HepG2 (cell line): Measurements from ENCODE around the gene POGLUT2. TPM values are rescaled to one million over a fixed set of nuclear protein-coding genes. Genes with fewer than 3 reads are reported as not detected.

Experiments
- ARNTL ChIP-seq: sonication (generic); formaldehyde crosslinking; IDR thresholded peaks from 2 replicates; pipeline ENCODE4 v1.4.0; 2020; ENCODE audit warnings: mild to moderate bottlenecking, missing genetic modification reagents
- HDAC2 ChIP-seq: sonication (generic); formaldehyde crosslinking; IDR thresholded peaks from 2 replicates; pipeline ENCODE4 v1.4.0; 2020; ENCODE audit warnings: missing genetic modification reagents
- HOXA5 ChIP-seq: sonication (generic); formaldehyde crosslinking; IDR thresholded peaks from 2 replicates; pipeline ENCODE4 v1.4.0; 2020; ENCODE audit warnings: missing genetic modification reagents
- MBNL3 ChIP-seq: fragments of 250-450 bp; sonication (Bioruptor Pico); conservative IDR thresholded peaks from 2 replicates; pipeline ENCODE4 v1.8.0; 2022; ENCODE audit warnings: mild to moderate bottlenecking, inconsistent platforms
- NCOR1 ChIP-seq: fragments of 200-600 bp; sonication (generic); IDR thresholded peaks from 2 replicates; pipeline ENCODE4 v1.7.0; 2017; ENCODE audit warnings: antibody characterized with exemption, low read length, borderline replicate concordance
- NFE2L1 ChIP-seq: sonication (generic); formaldehyde crosslinking; IDR thresholded peaks from 2 replicates; pipeline ENCODE4 v1.4.0; 2020; ENCODE audit warnings: missing genetic modification reagents, mild to moderate bottlenecking, borderline replicate concordance
- PAX8 ChIP-seq: sonication (generic); formaldehyde crosslinking; IDR thresholded peaks from 2 replicates; pipeline ENCODE4 v1.8.0; 2022; ENCODE audit warnings: mild to moderate bottlenecking, missing genetic modification reagents, borderline replicate concordance
- TCF7L2 ChIP-seq: IDR thresholded peaks from 2 replicates; pipeline ENCODE4 v1.6.1; 2011; ENCODE audit warnings: mild to moderate bottlenecking, low read depth, low read length, moderate library complexity
- ZBTB25 ChIP-seq: IDR thresholded peaks from 2 replicates; pipeline ENCODE4 v1.6.1; 2018; ENCODE audit warnings: missing genetic modification reagents
- ZBTB33 ChIP-seq: sonication (generic); formaldehyde crosslinking; IDR thresholded peaks from 2 replicates; pipeline ENCODE4 v1.4.0; 2020; ENCODE audit warnings: missing genetic modification reagents
- ZBTB37 ChIP-seq: sonication (generic); formaldehyde crosslinking; IDR thresholded peaks from 2 replicates; pipeline ENCODE4 v1.4.0; 2020; ENCODE audit warnings: mild to moderate bottlenecking, missing genetic modification reagents
- ZBTB7A ChIP-seq: sonication (generic); formaldehyde crosslinking; IDR thresholded peaks from 2 replicates; pipeline ENCODE4 v1.8.0; 2022; ENCODE audit warnings: mild to moderate bottlenecking, missing genetic modification reagents
- ZFYVE20 ChIP-seq: sonication (generic); formaldehyde crosslinking; IDR thresholded peaks from 2 replicates; pipeline ENCODE4 v1.8.0; 2023; ENCODE audit warnings: low read depth, mild to moderate bottlenecking, moderate library complexity, missing genetic modification reagents, borderline replicate concordance
- ZMAT3 ChIP-seq: sonication (generic); formaldehyde crosslinking; conservative IDR thresholded peaks from 2 replicates; pipeline ENCODE4 v1.7.0; 2021; ENCODE audit warnings: missing genetic modification reagents
- ZNF225 ChIP-seq: sonication (generic); formaldehyde crosslinking; IDR thresholded peaks from 2 replicates; pipeline ENCODE4 v1.4.0; 2020; ENCODE audit warnings: mild to moderate bottlenecking, missing genetic modification reagents
- ZNF276 ChIP-seq: sonication (generic); formaldehyde crosslinking; IDR thresholded peaks from 2 replicates; pipeline ENCODE4 v1.4.0; 2020; ENCODE audit warnings: mild to moderate bottlenecking, low read depth, missing genetic modification reagents
- ZNF329 ChIP-seq: sonication (generic); formaldehyde crosslinking; IDR thresholded peaks from 2 replicates; pipeline ENCODE4 v1.9.0; 2021; ENCODE audit warnings: low read depth, mild to moderate bottlenecking, missing genetic modification reagents
- ZNF414 ChIP-seq: sonication (generic); formaldehyde crosslinking; IDR thresholded peaks from 2 replicates; pipeline ENCODE4 v1.5.0; 2020; ENCODE audit warnings: missing genetic modification reagents
- ZNF430 ChIP-seq: sonication (generic); formaldehyde crosslinking; IDR thresholded peaks from 2 replicates; pipeline ENCODE4 v1.9.0; 2021; ENCODE audit warnings: mild to moderate bottlenecking, missing genetic modification reagents
- ZNF562 ChIP-seq: sonication (generic); formaldehyde crosslinking; IDR thresholded peaks from 2 replicates; pipeline ENCODE4 v1.8.0; 2022; ENCODE audit warnings: missing genetic modification reagents, borderline replicate concordance
- ZNF768 ChIP-seq: sonication (generic); formaldehyde crosslinking; IDR thresholded peaks from 2 replicates; pipeline ENCODE4 v1.4.0; 2020; ENCODE audit warnings: missing genetic modification reagents
- ZNF772 ChIP-seq: sonication (generic); formaldehyde crosslinking; IDR thresholded peaks from 2 replicates; pipeline ENCODE4 v1.5.0; 2020; ENCODE audit warnings: mild to moderate bottlenecking, missing genetic modification reagents
- ZNF816 ChIP-seq: sonication (generic); formaldehyde crosslinking; IDR thresholded peaks from 2 replicates; pipeline ENCODE4 v1.8.0; 2022; ENCODE audit warnings: missing genetic modification reagents, mild to moderate bottlenecking, borderline replicate concordance
- polyA plus RNA-seq, 8 experiments: library from polyadenylated mRNA; depleted of rRNA in 3 of 8; stranded (reverse) in 7 of 8; unstranded in 1 of 8; fragments of >200 nt; fragmentation: Illumina TruSeq in 4 of 8; extraction: Trizol in 4 of 8; gene quantifications; 2 replicates each; pipeline versions ENCODE4 v1.2.1 to v1.2.3, GENCODE V29; 2011 to 2016; ENCODE audit warnings: low read depth in 4 of 8, missing spikeins in 1 of 8, mixed read lengths in 1 of 8; ENCODE audit not compliant: insufficient read depth in 1 of 8
- total RNA-seq, 5 experiments: library from RNA; depleted of rRNA; stranded (reverse); fragments of >200 nt; fragmentation: Illumina TruSeq; extraction: Trizol; gene quantifications; 2 replicates each; pipeline ENCODE4 v1.2.3, GENCODE V29; 2016; ENCODE audit warnings: low read depth in 1 of 5

POGLUT2 gene
- total and polyA plus RNA-seq, 2 of the 13 experiments (the other 11 are each of a cell fraction or from before 2014, with no cell fraction given), result 18.0 to 26.1 TPM

- peak; percentile 25; the same call in 1 of the 2 replicates for TF ChIP-seq ZNF276 (CRISPR knock-in tag)
- peak; percentile 92 for TF ChIP-seq ZBTB25 (CRISPR knock-in tag)
- TF ChIP-seq NCOR1, result no peak
- no peak for TF ChIP-seq ZNF562 (CRISPR knock-in tag)
- TF ChIP-seq ZBTB7A (CRISPR knock-in tag), result no peak
- TF ChIP-seq ZNF768 (CRISPR knock-in tag), result peak; percentile 41; the same call in 1 of the 2 replicates
- TF ChIP-seq ZMAT3 (CRISPR knock-in tag), result peak; percentile 87
- TF ChIP-seq ZFYVE20 (CRISPR knock-in tag), result 0 out of 2 replicates have a peak, but pooled peaks have one; percentile 42
- peak; percentile 92 for TF ChIP-seq ZNF414 (CRISPR knock-in tag)
- no peak for TF ChIP-seq MBNL3 (CRISPR knock-in tag)
- peak; percentile 54 for TF ChIP-seq ARNTL (CRISPR knock-in tag)
- no peak for TF ChIP-seq PAX8 (CRISPR knock-in tag)
- TF ChIP-seq ZNF772 (CRISPR knock-in tag), result peak; percentile 60
- no peak for TF ChIP-seq TCF7L2
- TF ChIP-seq NFE2L1 (CRISPR knock-in tag), result no peak
- TF ChIP-seq HDAC2, result peak; percentile 97
- TF ChIP-seq HOXA5 (CRISPR knock-in tag), result peak; percentile 92; the same call in 1 of the 2 replicates
- peak; percentile 97 for TF ChIP-seq ZNF430 (CRISPR knock-in tag)
- TF ChIP-seq ZNF329 (CRISPR knock-in tag), result peak; percentile 81; the same call in 1 of the 2 replicates
- 0 out of 2 replicates have a peak, but pooled peaks have one; percentile 56 for TF ChIP-seq ZBTB33 (CRISPR knock-in tag)
- TF ChIP-seq ZBTB37, result no peak
- peak; percentile 81; the same call in 1 of the 2 replicates for TF ChIP-seq ZNF816 (CRISPR knock-in tag)
- peak; percentile 35; the same call in 1 of the 2 replicates for TF ChIP-seq ZNF225 (CRISPR knock-in tag)
Observed at GRCh38 chr13:102845630-102846260, 47.0 kb upstream of the POGLUT2 start, which contains the start of gene ERCC5 (continued).
